Activated naive CD4-positive, alpha-beta T cell treated with anti-CD3 and anti-CD28 coated beads, Interleukin-2, amount 50 U/mL, for 24 hours (primary cell): Measurements from ENCODE around the gene SEC63.
"Not testable (repeated sequence)": the region's sequence is repeated elsewhere in the genome, so short reads cannot be mapped to it uniquely, and the experiment has no call there.

Experiments used
- H3K27ac Mint-ChIP-seq: one replicate; pipeline ENCODE4 v1.8.0; 2021; ENCODE audit warnings: mild to moderate bottlenecking, mixed read lengths
- H3K27me3 Mint-ChIP-seq: one replicate; pipeline ENCODE4 v1.8.0; 2021; ENCODE audit warnings: mixed read lengths
- H3K36me3 Mint-ChIP-seq: one replicate; pipeline ENCODE4 v1.8.0; 2021; ENCODE audit warnings: mixed read lengths
- H3K4me1 Mint-ChIP-seq: one replicate; pipeline ENCODE4 v1.8.0; 2021; ENCODE audit warnings: mixed read lengths
- H3K4me3 Mint-ChIP-seq: one replicate; pipeline ENCODE4 v1.8.0; 2021; ENCODE audit warnings: mild to moderate bottlenecking, mixed read lengths
- H3K9me3 Mint-ChIP-seq: one replicate; pipeline ENCODE4 v1.8.0; 2021; ENCODE audit warnings: mixed read lengths

The SEC63 gene

DNA sequence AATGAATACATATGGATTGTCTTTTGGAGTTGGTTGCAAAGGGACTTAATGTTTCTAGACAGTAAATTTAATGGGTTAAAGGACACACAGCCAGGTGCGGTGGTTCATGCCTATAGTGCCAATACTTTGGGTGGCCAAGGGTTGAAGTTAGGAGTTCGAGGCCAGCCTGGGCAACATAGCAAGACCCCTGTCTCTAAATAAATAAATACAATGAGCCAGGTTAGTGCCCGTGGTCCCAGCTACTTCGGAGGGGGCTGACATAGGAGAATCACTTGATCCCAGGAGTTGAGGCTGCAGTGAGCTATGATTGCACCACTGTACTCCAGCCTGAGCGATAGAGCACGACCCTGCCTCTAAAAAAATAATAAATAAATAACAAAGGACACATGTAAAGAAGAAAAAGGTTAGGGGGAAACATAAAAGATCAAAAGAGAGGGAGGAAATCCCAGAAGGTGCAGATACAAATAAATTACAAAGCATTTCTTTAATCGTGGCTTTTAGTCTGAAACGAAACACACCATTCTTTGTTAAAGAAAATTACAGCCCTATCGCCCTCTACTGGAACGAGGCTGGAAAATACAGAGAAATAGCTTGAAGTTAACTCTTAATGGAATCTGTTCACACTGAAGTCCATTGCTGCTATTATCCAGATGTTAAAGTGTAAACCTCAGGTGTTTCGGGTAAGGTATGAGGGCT lies 91.3 kb downstream of the SEC63 start:
- Mint-ChIP-seq H3K9me3 (no peaks in the 10 kb centered on the region), H3K36me3 (peaks cover 11% of the 10 kb centered on the region), H3K27me3 (peaks cover 1% of the 10 kb centered on the region), H3K4me1 (peaks cover 23% of the 10 kb centered on the region), H3K27ac (no peak overlapping the region), H3K4me3 (no peak overlapping the region)

DNA sequence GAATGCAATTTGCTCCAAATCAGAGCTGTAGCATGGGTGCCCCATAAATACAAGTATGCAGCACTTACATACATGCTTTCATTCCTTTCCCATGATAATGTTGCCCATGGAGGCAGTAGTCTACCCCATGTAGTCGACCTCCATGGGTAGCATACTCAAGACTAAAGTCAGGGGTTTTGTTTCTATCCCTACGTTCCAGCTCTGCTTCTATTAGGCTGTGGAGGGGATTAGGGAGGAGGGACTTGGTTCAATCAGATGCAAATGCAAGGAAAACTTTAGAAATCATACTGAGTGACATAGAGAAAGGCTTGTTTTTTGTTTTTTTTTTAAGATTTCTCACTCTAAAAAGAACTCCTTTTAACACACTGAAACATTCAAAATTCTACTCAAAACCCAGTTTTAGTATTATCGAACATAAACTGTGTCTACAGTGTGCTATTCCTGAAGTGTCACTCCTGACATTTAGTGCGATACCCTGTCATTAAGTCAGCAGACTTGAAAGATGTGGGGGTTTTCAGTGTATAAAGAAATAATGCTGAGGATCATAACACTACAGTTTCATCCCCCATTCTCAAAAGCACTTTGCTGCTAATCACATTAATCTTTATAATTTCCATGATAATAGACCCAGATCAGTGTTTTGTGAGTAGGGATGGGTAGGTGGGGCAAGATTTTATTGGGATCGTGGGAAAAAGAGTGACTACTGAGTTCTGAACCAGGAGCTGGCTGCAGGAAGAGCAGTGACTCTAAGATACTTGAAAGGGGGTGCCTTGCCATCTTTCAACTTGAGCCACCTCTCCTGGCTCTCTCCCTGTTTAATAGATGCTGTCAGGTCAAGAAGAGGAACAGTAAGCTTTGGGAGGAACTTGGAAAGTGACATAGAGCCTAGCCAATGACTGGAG lies 93.5 kb downstream of the SEC63 start:
- Mint-ChIP-seq H3K27ac (no peak overlapping the region), H3K4me3 (no peak overlapping the region), H3K27me3 (peaks cover 1% of the 10 kb centered on the region), H3K9me3 (no peaks in the 10 kb centered on the region), H3K36me3 (peaks cover 2% of the 10 kb centered on the region), H3K4me1 (peaks cover 4% of the 10 kb centered on the region)

DNA sequence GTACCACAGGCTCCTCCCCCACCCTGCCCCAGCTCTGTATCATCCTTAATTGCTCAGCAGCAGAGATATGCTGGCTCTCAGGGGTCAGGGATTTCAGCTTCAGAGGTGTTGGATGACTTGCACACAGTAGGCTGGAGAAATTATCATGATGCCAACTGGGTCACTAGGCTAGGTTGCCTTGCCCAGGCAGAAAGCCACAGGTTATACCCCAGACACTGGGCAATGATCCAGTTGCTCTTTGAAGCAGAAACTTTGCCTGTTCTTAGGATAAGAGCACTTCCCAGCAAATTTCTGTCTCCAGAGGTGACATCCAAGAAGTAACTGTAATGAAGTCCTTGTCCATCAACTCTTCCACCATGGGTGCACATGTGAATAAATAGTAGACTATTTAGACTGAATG lies 95.6 kb downstream of the SEC63 start:
- H3K4me1 Mint-ChIP-seq, result no peaks in the 10 kb centered on the region
- no peaks in the 10 kb centered on the region for H3K9me3 Mint-ChIP-seq
- no peak overlapping the region for H3K4me3 Mint-ChIP-seq
- H3K36me3 Mint-ChIP-seq, result no peaks in the 10 kb centered on the region
- H3K27me3 Mint-ChIP-seq, result peaks cover 1% of the 10 kb centered on the region
- no peak overlapping the region for H3K27ac Mint-ChIP-seq

DNA sequence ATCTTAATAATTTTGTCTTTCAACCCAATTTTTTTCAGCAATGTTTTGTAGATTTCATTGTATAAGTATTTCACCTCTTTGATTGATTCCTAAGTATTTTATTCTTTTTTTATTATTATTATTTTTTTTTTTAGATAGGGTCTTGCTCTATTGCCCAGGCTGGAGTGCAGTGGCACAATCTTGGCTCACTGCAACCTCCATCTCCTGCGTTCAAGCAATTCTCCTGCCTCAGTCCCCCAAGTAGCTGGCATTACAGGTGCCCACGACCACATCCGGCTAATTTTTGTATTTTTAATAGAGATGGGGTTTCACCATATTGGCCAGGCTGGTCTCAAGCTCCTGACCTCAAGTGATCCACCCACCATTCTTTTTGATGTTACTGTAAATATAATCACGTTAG lies 97.0 kb downstream of the SEC63 start:
- H3K4me3 Mint-ChIP-seq, H3K27ac Mint-ChIP-seq, H3K36me3 Mint-ChIP-seq, H3K4me1 Mint-ChIP-seq, H3K27me3 Mint-ChIP-seq, H3K9me3 Mint-ChIP-seq: not testable (repeated sequence)

DNA sequence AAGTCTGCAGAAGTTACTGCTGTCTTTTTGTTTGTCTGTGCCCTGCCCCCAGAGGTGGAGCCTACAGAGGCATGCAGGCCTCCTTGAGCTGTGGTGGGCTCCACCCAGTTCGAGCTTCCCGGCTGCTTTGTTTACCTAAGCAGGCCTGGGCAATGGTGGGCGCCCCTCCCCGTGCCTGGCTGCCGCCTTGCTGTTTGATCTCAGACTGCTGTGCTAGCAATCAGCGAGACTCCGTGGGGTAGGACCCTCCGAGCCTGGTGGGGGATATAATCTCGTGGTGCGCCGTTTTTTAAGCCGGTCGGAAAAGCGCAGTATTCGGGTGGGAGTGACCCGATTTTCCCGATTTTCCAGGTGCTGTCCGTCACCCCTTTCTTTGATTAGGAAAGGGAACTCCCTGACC lies 97.9 kb downstream of the SEC63 start:
- H3K27ac Mint-ChIP-seq, H3K9me3 Mint-ChIP-seq, H3K4me1 Mint-ChIP-seq: not testable (repeated sequence)

DNA sequence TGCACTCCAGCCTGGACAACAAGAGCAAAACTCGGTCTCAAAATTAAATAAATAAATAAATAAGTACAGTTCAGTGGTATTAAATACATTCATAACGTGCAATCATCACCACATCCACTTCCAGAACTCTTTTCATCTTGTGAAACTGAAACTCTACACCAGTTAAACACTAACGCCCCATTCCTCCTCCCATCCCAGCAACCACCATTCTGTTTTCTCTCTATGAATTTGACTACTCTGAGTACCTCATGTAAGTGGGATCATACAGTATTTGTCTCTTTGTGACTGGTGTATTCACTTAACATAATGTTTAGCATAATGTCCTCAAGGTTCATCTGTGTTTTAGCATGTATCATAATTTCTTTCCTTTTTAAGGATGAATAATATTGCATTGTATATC lies 104.8 kb downstream of the SEC63 start:
- Mint-ChIP-seq H3K9me3 (no peaks in the 10 kb centered on the region), H3K36me3 (no peaks in the 10 kb centered on the region), H3K4me3 (no peak overlapping the region), H3K27me3 (no peaks in the 10 kb centered on the region), H3K27ac (no peak overlapping the region), H3K4me1 (peaks cover 9% of the 10 kb centered on the region)

More for the DNA sequence above, 97.9 kb downstream of the SEC63 start:
- not testable (repeated sequence) for H3K27me3 Mint-ChIP-seq, H3K4me3 Mint-ChIP-seq, H3K36me3 Mint-ChIP-seq

DNA sequence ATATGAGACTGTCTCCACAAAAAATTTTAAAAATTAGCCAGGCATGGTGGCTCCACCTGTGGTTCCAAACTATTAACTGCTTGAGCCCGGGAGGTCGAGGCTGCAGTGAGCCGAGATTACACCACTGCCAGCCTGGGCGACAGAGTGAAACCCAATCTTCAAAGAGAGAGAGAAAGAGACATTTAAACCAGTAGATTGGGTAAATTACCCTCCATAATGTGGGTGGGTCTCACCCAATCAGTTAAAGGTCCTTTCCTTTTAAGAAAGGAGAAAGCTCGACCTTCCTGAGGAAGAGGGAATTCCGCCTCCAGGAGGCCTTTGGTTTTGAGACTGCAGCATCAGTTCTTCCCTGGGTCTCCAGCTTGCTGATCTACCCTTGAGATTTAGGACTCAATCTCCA lies 108.7 kb downstream of the SEC63 start:
- Mint-ChIP-seq H3K27me3 (no peaks in the 10 kb centered on the region), H3K4me1 (peaks cover 24% of the 10 kb centered on the region), H3K4me3 (no peak overlapping the region), H3K36me3 (no peaks in the 10 kb centered on the region), H3K27ac (no peak overlapping the region), H3K9me3 (no peaks in the 10 kb centered on the region)

DNA sequence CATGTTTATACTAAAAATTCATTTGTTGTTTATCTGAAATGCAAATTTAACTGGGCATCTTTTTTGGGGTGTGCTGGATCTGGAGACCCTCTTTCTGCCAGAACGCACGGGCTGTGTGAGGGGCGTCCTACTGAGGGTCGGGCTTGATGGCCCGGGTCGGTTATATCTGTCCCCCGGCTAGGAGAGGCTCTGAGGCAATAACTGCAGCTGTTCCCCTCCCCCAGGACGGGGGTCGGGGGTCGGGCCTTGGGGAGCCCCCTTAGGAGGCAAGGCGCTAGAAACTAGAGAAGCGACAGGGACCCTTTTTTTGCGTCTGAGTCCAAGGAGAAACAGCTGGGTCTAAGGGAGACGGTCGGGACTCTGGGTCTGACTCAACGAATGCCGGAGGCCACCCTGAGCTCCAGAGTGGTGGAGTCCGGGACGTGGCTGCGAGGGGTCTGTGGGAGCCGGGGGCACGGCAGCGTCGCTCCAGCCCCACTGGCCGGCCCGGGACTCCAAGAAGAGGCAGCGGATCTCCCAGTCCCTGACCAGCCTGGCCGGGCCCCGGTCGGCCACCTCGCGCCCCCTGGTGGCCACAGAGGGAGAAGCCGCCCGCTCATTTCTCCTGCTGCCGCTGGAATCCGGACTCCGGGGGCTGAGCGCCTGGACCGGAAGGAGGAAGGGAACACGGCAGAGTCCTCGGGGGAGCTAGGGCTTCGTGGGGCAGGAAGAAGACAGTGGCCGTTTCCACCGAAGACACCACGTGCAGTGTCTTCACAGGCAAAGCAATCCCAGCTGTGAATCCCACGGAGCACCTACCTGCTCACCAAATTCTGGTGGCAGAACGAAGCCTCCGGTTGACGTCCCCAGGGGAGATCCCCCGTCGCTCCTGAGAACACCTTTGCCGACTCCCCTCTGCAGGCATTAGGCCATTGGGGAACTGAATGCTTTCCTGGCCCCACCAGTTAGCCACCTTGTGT lies 109.9 kb downstream of the SEC63 start:
- Mint-ChIP-seq H3K4me1 (peaks cover 32% of the 10 kb centered on the region), H3K27me3 (no peaks in the 10 kb centered on the region), H3K4me3 (peak overlapping the region; percentile 85), H3K9me3 (no peaks in the 10 kb centered on the region), H3K36me3 (no peaks in the 10 kb centered on the region), H3K27ac (peak overlapping the region; percentile 73)

DNA sequence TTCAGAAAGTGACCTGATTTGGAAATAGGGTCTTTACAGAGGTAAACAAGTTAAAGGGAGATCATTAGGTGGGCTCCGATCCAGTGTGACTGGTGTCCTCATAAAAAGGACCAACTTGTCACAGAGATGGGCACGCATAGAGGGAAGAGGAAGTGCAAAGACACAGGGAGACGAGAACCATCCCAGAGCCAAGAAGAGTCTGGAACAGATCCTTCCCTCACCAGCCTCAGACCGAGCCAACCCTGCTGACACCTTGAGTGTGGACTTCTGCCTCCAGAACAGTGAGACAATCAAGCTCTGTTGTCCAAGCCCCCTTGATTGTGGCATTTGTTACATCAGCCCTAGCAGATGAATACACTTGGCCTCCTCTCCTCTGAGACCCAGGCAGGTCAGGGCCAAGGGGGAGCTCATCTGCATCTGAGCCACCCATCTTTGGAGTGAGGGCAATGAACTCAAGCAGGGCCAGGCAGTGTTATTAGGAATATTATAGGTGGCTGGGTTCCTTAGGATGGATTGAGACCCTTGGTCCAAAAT lies 111.7 kb downstream of the SEC63 start:
- no peaks in the 10 kb centered on the region for H3K9me3 Mint-ChIP-seq
- H3K27me3 Mint-ChIP-seq, result no peaks in the 10 kb centered on the region
- H3K4me1 Mint-ChIP-seq, result peaks cover 43% of the 10 kb centered on the region
- no peak overlapping the region for H3K4me3 Mint-ChIP-seq
- H3K36me3 Mint-ChIP-seq, result no peaks in the 10 kb centered on the region
- H3K27ac Mint-ChIP-seq, result no peak overlapping the region

DNA sequence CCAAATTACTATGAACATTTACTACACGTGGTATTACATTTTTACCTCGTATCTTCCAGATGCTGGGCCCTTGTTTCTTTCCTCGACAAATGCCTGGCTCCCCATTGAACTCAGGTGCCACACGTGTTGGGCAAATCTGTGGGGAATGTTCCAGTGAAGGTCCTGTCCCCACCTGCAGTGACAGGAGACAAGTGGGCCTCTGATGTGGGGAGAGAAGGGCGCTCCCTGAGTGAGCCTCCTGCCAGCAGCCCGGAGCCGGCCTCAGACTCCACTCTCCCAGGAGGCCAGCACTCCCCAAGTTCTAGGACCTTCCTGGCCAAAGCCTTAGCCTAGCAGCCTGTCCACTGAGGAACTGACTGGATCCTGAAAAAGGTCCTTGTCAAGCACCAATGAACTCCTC lies 112.2 kb downstream of the SEC63 start:
- Mint-ChIP-seq H3K27me3 (no peaks in the 10 kb centered on the region), H3K9me3 (no peaks in the 10 kb centered on the region), H3K4me1 (peaks cover 43% of the 10 kb centered on the region), H3K27ac (no peak overlapping the region), H3K4me3 (no peak overlapping the region), H3K36me3 (no peaks in the 10 kb centered on the region)

DNA sequence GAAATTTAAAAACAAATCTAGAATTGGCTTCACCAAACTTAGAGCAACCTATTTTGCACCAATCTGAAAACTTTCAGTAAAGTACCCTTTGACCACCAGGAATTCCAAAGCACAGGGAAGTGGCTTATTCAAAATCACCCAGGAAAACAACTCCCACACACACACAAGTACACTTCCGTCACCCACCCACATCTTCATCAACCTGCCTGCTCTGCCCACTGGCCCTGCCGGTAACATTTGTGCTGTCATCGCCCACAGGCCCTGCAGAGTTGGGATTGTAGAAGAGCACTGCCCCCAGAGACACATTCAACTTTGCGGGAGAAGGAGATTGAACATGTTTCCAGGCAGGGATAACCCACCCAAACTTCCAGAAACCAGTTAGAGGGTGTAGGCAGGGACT lies 114.6 kb downstream of the SEC63 start:
- H3K27me3 Mint-ChIP-seq, result no peaks in the 10 kb centered on the region
- H3K4me3 Mint-ChIP-seq, result peak overlapping the region; percentile 62
- H3K27ac Mint-ChIP-seq, result peak overlapping the region; percentile 59
- H3K36me3 Mint-ChIP-seq, result no peaks in the 10 kb centered on the region
- H3K4me1 Mint-ChIP-seq, result peaks cover 38% of the 10 kb centered on the region
- H3K9me3 Mint-ChIP-seq, result no peaks in the 10 kb centered on the region

DNA sequence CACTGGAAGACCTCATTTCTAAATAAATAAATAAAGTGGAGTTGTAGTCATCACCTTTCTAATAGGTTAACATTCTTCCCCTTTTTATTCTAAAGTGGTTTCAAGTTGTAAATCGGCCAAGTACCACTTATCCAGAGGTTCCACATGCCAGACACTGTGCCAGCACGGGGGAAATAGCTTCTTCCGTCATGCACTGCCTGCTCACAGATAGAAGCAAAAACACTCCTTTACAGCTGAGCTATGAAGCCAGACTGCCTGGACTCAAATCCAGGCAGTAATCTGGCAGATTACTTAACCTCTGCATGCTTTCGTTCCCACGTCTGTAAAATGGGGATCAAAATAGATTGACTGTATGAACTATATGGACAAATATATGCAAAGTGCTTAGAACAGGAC lies 116.7 kb downstream of the SEC63 start:
- Mint-ChIP-seq H3K36me3 (no peaks in the 10 kb centered on the region), H3K27ac (no peak overlapping the region), H3K9me3 (no peaks in the 10 kb centered on the region), H3K4me1 (peaks cover 23% of the 10 kb centered on the region), H3K27me3 (no peaks in the 10 kb centered on the region), H3K4me3 (no peak overlapping the region)

DNA sequence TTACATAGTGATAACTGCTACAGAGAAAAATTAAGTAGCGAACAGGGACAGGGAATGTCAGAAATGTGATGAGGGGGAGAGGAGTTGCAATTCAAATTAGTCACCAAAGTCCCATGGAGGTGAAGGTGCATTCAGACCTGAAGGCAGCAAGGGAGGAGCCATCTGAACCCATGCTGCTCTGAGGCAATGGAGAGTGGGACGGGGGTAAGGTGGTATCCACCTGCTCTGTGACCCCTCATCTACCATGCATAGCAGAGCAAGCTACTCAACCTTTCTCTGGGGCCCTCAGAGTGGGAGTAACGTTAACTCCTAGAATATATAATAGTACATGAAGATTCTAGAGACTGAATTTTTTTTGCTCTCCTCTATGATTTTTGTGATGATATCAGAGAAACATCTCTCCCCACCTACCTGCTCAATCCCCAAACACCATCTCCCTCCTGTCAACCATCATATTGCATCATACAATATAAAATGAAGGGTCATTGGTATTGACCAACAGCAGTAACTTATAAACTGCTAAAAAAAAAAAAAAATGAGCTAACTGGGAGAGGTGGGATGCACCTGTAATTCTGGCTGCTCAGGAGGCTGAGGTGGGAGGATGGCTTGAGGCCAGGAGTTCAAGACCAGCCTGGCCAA lies 117.3 kb downstream of the SEC63 start:
- no peak overlapping the region for H3K27ac Mint-ChIP-seq

DNA sequence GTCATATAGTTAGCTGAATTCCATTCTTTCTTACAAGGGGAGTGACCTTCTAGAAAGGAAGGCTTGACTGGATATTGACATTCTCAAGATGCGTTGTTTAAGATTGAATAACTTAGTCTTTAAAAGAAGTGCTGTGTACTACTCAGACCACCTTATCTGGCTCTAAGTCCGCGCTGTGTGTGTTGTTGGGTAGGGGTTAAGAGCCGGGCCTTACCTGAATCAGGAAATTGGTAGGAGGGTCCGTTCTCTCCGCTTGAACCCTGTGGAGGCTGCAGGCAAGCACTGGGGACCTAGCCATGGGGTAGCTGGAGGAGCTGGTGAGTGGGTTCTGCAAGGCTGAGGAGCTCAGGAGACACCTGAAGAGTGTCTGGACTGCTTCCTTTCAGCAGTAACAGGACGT lies 124.9 kb downstream of the SEC63 start:
- no peaks in the 10 kb centered on the region for H3K36me3 Mint-ChIP-seq
- peak overlapping the region; percentile 41 for H3K4me3 Mint-ChIP-seq
- peaks cover 28% of the 10 kb centered on the region for H3K4me1 Mint-ChIP-seq
- no peaks in the 10 kb centered on the region for H3K27me3 Mint-ChIP-seq
- H3K27ac Mint-ChIP-seq, result no peak overlapping the region
- H3K9me3 Mint-ChIP-seq, result no peaks in the 10 kb centered on the region

More for the DNA sequence above, 117.3 kb downstream of the SEC63 start:
- Mint-ChIP-seq H3K4me3 (no peak overlapping the region), H3K36me3 (no peaks in the 10 kb centered on the region), H3K9me3 (no peaks in the 10 kb centered on the region), H3K27me3 (no peaks in the 10 kb centered on the region), H3K4me1 (peaks cover 23% of the 10 kb centered on the region)
